COLO829 (cell line): ENCODE measurements around the gene PSMA2.
A peak's percentile ranks its signal among the peaks of the same experiment; 100 is the strongest.

ENCODE experiments used
- DNase-seq: peaks from one replicate; pipeline ENCODE4 v3.0.0; 2012; ENCODE audit warnings: low spot score

Gene PSMA2

GRCh38 chr7:42931834-42932651, at the start of gene PSMA2, which contains the start of gene MRPL32:
PSMA2 (minus strand) TSS chr7:42932174; CDS start chr7:42932158, 16 bp downstream.
MRPL32 (plus strand) TSS chr7:42932376; CDS start chr7:42932387, 11 bp downstream.
- DNase-seq, result peak; percentile 100

DNA sequence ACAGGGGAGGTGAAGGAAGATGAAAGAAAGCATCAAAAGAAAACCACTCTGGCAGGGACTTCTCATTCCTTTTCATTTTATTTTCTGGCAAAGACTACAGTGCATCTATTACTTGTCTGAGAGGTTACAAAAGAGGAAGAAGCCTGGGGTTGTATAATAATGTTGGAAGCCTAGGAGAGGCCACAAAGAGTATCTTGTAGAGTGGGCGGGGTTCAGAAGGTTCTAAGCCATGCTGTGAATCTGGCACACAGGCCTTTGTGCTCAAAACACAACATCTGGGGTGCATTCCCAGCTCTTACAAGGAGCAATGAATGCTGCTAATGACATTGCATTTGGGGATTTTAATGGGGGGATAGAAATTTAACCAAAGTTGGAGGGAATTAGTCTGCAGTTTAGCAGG, 49.6 kb upstream of the PSMA2 start:
- no peak for DNase-seq

DNA sequence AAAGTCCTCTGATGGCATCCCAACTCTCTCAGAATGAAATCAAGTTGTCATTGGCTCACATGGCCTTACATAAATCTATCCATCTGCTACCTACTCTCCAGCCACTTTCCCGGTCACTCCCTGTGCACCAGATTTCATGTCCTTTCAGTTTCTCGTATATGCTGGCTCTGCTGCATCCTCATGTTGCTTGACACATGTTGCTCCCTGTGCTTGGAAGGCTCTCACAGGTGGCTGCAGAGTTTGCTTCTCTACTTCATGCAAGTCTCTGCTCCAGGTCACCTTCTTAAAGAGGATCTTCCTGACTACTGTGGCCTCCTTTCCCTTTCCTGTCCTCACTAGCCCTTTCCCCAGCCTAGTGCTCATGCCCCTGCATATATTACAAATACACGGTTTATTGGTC, 48.5 kb upstream of the PSMA2 start:
- DNase-seq, result no peak

- peak; percentile 47 for DNase-seq
These were observed 48.1 kb upstream of the PSMA2 start for GRCh38 chr7:42980084-42980483.

DNA sequence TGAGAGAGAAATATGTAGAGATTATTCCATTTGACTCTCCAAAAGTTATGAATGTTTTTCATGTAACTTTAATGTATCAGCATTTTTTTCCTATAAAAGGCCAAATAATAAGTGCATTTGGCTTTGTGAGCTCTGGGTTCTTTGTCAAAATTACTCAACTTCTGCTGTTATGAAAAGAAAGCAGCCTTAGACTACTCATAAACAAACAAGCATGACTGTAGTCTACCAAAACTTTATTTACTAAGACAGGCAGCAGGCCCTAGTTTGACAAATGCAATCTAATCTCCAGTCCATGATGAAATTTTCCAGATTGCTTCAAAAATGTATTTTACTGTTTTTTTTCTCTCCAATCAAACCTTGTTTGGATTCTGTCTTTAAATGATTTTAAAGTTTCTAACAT, 46.5 kb upstream of the PSMA2 start:
- no peak for DNase-seq

- DNase-seq, result no peak
These were observed 44.4 kb upstream of the PSMA2 start for GRCh38 chr7:42976371-42976770.

- peak; percentile 13 for DNase-seq
These were observed 40.9 kb upstream of the PSMA2 start for GRCh38 chr7:42972699-42973500.

DNA sequence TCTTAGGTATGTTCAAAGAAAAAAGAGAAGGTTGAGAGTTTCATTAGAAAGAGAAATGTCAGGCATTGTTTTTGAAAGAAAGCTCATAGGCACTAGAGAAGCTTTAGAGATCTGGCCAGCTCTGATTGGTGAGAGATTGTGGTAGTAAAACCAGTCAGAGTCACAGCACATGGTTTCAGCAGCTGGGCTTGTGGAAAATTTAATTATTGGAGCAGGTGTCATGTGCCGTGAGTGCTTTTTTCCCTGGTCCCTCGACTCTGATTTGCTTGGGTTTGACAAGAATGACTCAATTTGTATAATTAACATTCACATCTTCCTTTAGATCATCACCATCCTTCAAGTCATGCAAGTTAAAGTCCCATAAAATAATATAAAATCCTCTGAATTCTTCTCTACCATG, 35.4 kb upstream of the PSMA2 start:
- DNase-seq, result no peak

DNA sequence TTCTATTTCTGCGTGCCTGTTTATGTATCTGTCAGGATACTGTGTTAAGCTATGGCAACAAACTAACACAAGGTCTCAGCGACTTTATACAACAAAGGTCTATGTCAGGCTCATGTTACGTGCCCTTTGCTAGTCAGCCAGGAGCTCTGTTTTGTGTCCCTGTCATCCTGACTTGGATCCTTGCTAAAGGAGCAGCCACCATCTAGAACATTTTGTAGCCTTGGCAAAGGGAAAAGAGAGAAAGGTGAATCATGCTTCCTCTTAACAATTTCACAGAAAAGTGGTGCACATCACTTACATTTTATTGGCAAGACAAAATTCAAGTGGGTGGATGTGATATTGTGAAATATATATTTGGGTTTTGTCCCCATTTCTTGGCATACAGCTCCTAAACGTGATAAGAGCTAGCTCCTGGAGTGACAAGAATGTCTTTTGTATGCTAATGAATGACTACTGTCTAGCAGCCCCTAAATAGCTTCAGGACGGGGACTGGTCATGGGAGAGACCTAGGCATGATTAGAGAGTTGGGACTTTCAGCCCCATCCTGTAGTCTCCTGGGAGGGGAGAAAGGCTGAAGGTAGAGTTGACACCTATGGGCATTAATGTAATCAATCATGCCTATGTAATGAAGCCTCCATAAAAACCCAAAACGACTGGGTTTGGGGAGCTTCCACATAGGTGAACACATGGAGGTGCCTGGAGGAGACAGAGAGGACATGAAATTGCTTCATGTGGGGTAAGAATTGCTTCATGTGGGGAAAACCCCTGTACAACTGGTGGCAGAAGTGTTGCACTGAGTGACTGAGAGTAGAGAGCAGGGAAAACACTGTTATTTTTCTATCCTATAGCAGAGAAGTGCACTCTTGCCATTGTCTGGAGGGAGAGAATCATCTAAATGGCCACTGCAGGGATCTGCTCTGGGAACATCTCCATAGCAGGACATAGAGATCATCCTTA, 33.2 kb upstream of the PSMA2 start:
- DNase-seq, result no peak

- no peak for DNase-seq
These were observed 32.3 kb upstream of the PSMA2 start for GRCh38 chr7:42964293-42964692.

- no peak for DNase-seq
These were observed 29.2 kb upstream of the PSMA2 start for GRCh38 chr7:42961170-42961569.

- DNase-seq, result no peak
These were observed 28.8 kb upstream of the PSMA2 start for GRCh38 chr7:42960762-42961161.

DNA sequence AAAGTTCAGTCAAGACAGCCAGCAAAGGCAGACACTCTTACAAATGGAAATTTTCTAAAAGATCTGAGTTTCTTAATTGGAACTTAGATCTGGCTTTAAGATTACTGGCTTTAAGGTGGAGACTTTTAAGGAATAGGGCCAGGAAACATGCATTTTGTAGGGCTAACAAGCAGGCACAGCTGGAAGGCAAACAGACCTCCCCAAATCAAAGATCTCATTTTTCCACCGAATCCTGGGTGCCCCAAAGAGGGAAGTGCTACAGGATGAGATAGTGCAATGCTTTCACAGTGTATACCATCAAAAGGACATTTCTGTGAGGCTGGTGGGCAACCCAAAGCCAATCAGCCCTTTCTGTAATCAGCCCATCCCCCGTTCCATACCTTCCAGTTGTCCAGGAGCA, 27.6 kb upstream of the PSMA2 start:
- no peak for DNase-seq

- DNase-seq, result no peak
These were observed 24.1 kb upstream of the PSMA2 start for GRCh38 chr7:42956062-42956461.

- DNase-seq, result no peak
These were observed 22.0 kb upstream of the PSMA2 start for GRCh38 chr7:42953994-42954393.

DNA sequence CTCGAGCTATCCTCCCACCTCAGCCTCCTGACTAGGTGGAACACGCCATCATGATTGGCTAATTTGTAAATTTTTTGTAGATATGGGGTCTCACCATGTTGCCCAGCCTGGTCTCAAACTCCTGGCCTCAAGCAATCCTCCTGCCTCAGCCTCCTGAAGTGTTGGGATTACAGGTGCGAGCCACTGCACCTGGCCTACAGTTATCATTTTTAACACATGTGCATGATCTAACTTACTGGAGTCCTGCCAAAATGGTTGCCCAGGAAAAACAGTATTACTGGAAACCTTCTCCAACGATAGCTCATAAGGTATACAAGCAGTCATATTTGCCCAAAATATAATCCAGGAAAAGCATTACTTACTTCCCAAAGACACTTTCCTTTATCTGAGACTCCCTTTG, 20.4 kb upstream of the PSMA2 start:
- DNase-seq, result no peak

DNA sequence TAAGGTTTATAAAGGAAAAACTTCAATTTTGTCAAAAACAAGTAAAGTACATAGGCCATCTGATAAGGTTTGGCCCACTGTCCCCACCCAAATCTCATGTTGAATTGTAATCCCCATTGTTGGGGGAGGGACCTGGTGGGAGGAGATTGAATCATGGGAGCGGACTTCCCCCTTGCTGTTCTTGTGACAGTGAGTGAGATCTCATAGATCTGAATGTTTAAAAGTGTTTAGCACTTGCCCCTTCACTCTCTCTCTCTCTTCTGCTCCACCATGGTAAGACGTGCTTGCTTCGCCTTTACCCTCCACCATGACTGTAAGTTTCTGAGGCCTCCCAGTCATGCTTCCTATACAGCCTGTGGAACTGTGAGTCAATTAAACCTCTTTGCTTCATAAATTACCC, 18.4 kb upstream of the PSMA2 start:
- DNase-seq, result no peak

- DNase-seq, result no peak
These were observed 15.5 kb upstream of the PSMA2 start for GRCh38 chr7:42947521-42947920.

- DNase-seq, result no peak
These were observed 14.6 kb upstream of the PSMA2 start for GRCh38 chr7:42946627-42946950.

DNA sequence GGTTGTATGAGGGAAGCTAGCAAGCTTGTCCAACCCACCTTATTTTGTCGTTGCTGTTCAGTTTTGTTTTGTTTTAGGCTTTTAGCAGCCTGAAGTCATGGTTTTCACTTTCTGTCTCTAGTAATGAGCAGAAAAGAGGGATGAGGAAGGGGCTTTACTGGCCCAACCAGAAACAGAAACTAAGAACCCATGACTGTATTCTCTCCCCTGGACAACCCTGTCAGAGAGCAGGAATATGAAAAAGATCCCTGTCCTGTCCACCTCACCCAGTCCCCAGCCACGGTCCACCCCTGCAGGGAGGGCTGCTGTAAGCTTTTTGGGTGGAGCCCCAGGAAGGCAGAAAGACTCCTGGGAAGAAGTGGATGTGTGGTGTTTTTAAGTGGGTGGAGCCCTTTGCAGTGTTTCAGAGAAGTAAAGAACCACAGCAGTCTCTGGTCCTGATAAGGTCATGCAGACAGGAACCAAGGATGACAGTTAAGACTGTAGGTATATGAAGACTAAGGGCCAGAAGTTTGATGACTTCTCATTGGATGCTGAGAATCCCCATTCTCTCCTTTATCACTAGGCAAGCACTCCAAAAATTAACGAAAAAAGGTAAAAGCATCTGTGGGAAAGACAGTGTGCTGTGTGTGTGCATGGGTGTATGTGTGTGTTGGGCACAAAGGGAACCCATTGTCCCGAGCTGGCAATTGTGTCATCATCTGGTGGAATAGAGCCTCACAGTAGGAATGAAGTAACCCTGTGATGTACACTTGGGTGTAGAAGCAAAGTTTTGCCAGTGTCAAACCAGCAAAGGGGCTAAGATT, 14.1 kb upstream of the PSMA2 start:
- DNase-seq, result no peak
